WTC11 (cell line): ENCODE data around the gene TMEM151B. TPM values are rescaled to one million over a fixed set of nuclear protein-coding genes. Genes with fewer than 3 reads are reported as not detected.

Experiments used
- ATAC-seq: fragments of 200-7000 bp; cut with Tn5 transposase; 2 replicates; pipeline ENCODE4 v1.10.0; 2021; ENCODE audit warnings: mild to moderate bottlenecking, moderate library complexity
- CTCF ChIA-PET: fragments of 300-600 bp; sonication (Branson Sonifier 250); formaldehyde crosslinking; loops from one replicate; lab custom pipeline; 2021; ENCODE audit warnings: antibody characterized with exemption; lab: Charles Lee
- POLR2A ChIA-PET: fragments of 350-600 bp; sonication (Branson Sonifier 250); formaldehyde crosslinking; loops from one replicate; lab custom pipeline; 2021; ENCODE audit warnings: antibody characterized with exemption; lab: Charles Lee
- DNase-seq: peaks from one replicate; pipeline ENCODE4 v3.0.0; 2021; ENCODE audit warnings: low spot score
- H3K27ac Mint-ChIP-seq: 2 replicates; pipeline ENCODE4 v1.8.0; 2021; ENCODE audit warnings: mixed read lengths
- H3K27me3 Mint-ChIP-seq: 2 replicates; pipeline ENCODE4 v1.8.0; 2021; ENCODE audit warnings: low read depth, mild to moderate bottlenecking, moderate library complexity, mixed read lengths
- H3K36me3 Mint-ChIP-seq: 2 replicates; pipeline ENCODE4 v1.8.0; 2021; ENCODE audit warnings: mixed read lengths
- H3K4me1 Mint-ChIP-seq: 2 replicates; pipeline ENCODE4 v1.8.0; 2022; ENCODE audit warnings: mixed read lengths
- H3K4me3 Mint-ChIP-seq: 2 replicates; pipeline ENCODE4 v1.8.0; 2021; ENCODE audit warnings: mild to moderate bottlenecking, moderate library complexity, mixed read lengths
- H3K9me3 Mint-ChIP-seq: 2 replicates; pipeline ENCODE4 v1.8.0; 2021; ENCODE audit warnings: mixed read lengths
- ATF1 ChIP-seq: sonication (generic); formaldehyde crosslinking; IDR thresholded peaks from 2 replicates; pipeline ENCODE4 v1.8.1; 2023; ENCODE audit warnings: mild to moderate bottlenecking, moderate library complexity, missing genetic modification reagents
- CBFB ChIP-seq: sonication (generic); formaldehyde crosslinking; IDR thresholded peaks from 2 replicates; pipeline ENCODE4 v1.8.1; 2022; ENCODE audit warnings: mild to moderate bottlenecking, low read depth, missing genetic modification reagents
- FOXK1 ChIP-seq: sonication (generic); formaldehyde crosslinking; IDR thresholded peaks from 2 replicates; pipeline ENCODE4 v1.8.0; 2022; ENCODE audit warnings: mild to moderate bottlenecking, moderate library complexity, missing genetic modification reagents
- HMGA2 ChIP-seq: fragments of 250-450 bp; sonication (Bioruptor Pico); IDR thresholded peaks from 2 replicates; pipeline ENCODE4 v1.4.0; 2021; ENCODE audit warnings: mild to moderate bottlenecking, moderate library complexity
- JAZF1 ChIP-seq: fragments of 250-450 bp; sonication (Bioruptor Pico); IDR thresholded peaks from 2 replicates; pipeline ENCODE4 v1.9.0; 2021; ENCODE audit warnings: moderate library complexity, mild to moderate bottlenecking, inconsistent platforms
- KAT7 ChIP-seq: sonication (generic); formaldehyde crosslinking; IDR thresholded peaks from 2 replicates; pipeline ENCODE4 v1.8.1; 2023; ENCODE audit warnings: missing genetic modification reagents, mild to moderate bottlenecking, borderline replicate concordance
- MXD4 ChIP-seq: fragments of 250-450 bp; sonication (Bioruptor Pico); IDR thresholded peaks from 2 replicates; pipeline ENCODE4 v1.8.0; 2021; ENCODE audit warnings: mild to moderate bottlenecking, moderate library complexity, borderline replicate concordance
- NFYB ChIP-seq: sonication (generic); formaldehyde crosslinking; conservative IDR thresholded peaks from 2 replicates; pipeline ENCODE4 v1.8.0; 2022; ENCODE audit warnings: low read depth, missing genetic modification reagents
- TCF7 ChIP-seq: sonication (generic); formaldehyde crosslinking; IDR thresholded peaks from 2 replicates; pipeline ENCODE4 v1.8.0; 2022; ENCODE audit warnings: mild to moderate bottlenecking, low read depth, missing genetic modification reagents, moderate library complexity
- ZNF396 ChIP-seq: fragments of 250-450 bp; sonication (Bioruptor Pico); IDR thresholded peaks from 2 replicates; pipeline ENCODE4 v1.8.0; 2021; ENCODE audit warnings: mild to moderate bottlenecking, moderate library complexity, borderline replicate concordance
- ZNF671 ChIP-seq: fragments of 250-450 bp; sonication (Bioruptor Pico); IDR thresholded peaks from 2 replicates; pipeline ENCODE4 v1.8.0; 2021; ENCODE audit warnings: mild to moderate bottlenecking
- total RNA-seq: library from RNA; stranded (reverse); gene quantifications from 3 replicates; pipeline ENCODE4 v1.2.3, GENCODE V29; 2021
- TF ChIP-seq, protein P1 (sequence below): sonication (generic); formaldehyde crosslinking; IDR thresholded peaks from 2 replicates; pipeline ENCODE4 v1.8.1; 2023; ENCODE audit warnings: mild to moderate bottlenecking, moderate library complexity, missing genetic modification reagents
- TF ChIP-seq, protein P2 (sequence below): sonication (generic); formaldehyde crosslinking; IDR thresholded peaks from 2 replicates; pipeline ENCODE4 v1.8.0; 2023; ENCODE audit warnings: mild to moderate bottlenecking, missing genetic modification reagents
- TF ChIP-seq, protein P3 (sequence below): sonication (generic); formaldehyde crosslinking; IDR thresholded peaks from 2 replicates; pipeline ENCODE4 v1.8.0; 2022; ENCODE audit warnings: missing genetic modification reagents
- TF ChIP-seq, protein P4 (sequence below): sonication (generic); formaldehyde crosslinking; IDR thresholded peaks from 2 replicates; pipeline ENCODE4 v1.8.0; 2023; ENCODE audit warnings: missing genetic modification reagents, mild to moderate bottlenecking, borderline replicate concordance
- TF ChIP-seq, protein P5 (sequence below): sonication (generic); formaldehyde crosslinking; IDR thresholded peaks from 2 replicates; pipeline ENCODE4 v1.8.0; 2023; ENCODE audit warnings: missing genetic modification reagents
- TF ChIP-seq, protein P6 (sequence below): fragments of 200-600 bp; IDR thresholded peaks from 2 replicates; pipeline ENCODE4 v1.8.0; 2022; ENCODE audit warnings: antibody characterized with exemption

TMEM151B gene
- total RNA-seq, 1 experiment from 2014 or later = 5.5 TPM

DNA sequence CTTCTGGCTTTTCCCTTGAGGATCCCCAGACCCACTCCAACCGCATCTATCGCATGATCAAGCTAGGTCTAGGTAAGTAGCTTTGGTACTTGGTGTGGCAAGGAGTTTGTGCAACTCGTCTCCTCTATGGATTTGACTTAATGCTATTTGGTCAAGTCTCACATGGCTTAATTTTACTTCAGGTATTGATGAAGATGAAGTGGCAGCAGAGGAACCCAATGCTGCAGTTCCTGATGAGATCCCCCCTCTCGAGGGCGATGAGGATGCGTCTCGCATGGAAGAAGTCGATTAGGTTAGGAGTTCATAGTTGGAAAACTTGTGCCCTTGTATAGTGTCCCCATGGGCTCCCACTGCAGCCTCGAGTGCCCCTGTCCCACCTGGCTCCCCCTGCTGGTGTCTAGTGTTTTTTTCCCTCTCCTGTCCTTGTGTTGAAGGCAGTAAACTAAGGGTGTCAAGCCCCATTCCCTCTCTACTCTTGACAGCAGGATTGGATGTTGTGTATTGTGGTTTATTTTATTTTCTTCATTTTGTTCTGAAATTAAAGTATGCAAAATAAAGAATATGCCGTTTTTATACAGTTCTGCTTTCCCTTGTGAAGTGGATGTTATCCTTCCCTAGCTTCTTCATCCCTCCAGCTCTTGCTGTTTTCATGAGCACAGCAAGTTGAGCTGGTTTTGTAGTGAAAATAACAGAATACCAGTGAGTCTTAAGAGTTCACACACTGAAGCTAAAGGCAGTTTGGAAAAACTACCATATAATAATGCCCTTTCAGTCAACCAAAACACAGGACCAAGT is 16.7 kb upstream of the TMEM151B start:
- peak overlapping the region; percentile 3 for H3K27ac Mint-ChIP-seq
- no peaks in the 10 kb centered on the region for H3K27me3 Mint-ChIP-seq
- H3K4me1 Mint-ChIP-seq = peaks cover 52% of the 10 kb centered on the region
- POLR2A ChIA-PET = interaction anchor here (1.5 kb wide), 1 partner anchor 17 kb away, joined by 5 read pairs; the partner anchor contains the start of gene TMEM151B
- H3K9me3 Mint-ChIP-seq = no peaks in the 10 kb centered on the region
- peak; percentile 2 for ATAC-seq
- peaks cover 69% of the 10 kb centered on the region for H3K36me3 Mint-ChIP-seq
- H3K4me3 Mint-ChIP-seq = no peak overlapping the region
- peak; percentile 72 for DNase-seq
- CTCF ChIA-PET = interaction anchor here (0.5 to 4.4 kb wide), 9 partner anchors 9 to 157 kb away, joined by 3 to 76 read pairs (median 4); partner anchors contain the start of genes HSP90AB1, MRPL14, SLC29A1 and TMEM151B
- TF ChIP-seq HMGA2 (no peak), KAT7 (CRISPR knock-in tag) (0 out of 2 replicates have a peak, but pooled peaks have one; percentile 26), MXD4 (no peak), JAZF1 (CRISPR knock-in tag) (no peak), ATF1 (CRISPR knock-in tag) (no peak), NFYB (CRISPR knock-in tag) (no peak), ZNF396 (CRISPR knock-in tag) (no peak), CBFB (CRISPR knock-in tag) (no peak), ZNF671 (CRISPR knock-in tag) (no peak), FOXK1 (no peak), TCF7 (CRISPR knock-in tag) (no peak)
- TF ChIP-seq, protein P1, sequence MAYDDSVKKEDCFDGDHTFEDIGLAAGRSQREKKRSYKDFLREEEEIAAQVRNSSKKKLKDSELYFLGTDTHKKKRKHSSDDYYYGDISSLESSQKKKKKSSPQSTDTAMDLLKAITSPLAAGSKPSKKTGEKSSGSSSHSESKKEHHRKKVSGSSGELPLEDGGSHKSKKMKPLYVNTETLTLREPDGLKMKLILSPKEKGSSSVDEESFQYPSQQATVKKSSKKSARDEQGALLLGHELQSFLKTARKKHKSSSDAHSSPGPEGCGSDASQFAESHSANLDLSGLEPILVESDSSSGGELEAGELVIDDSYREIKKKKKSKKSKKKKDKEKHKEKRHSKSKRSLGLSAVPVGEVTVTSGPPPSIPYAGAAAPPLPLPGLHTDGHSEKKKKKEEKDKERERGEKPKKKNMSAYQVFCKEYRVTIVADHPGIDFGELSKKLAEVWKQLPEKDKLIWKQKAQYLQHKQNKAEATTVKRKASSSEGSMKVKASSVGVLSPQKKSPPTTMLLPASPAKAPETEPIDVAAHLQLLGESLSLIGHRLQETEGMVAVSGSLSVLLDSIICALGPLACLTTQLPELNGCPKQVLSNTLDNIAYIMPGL (CRISPR knock-in tag) = no peak
- TF ChIP-seq, protein P2, sequence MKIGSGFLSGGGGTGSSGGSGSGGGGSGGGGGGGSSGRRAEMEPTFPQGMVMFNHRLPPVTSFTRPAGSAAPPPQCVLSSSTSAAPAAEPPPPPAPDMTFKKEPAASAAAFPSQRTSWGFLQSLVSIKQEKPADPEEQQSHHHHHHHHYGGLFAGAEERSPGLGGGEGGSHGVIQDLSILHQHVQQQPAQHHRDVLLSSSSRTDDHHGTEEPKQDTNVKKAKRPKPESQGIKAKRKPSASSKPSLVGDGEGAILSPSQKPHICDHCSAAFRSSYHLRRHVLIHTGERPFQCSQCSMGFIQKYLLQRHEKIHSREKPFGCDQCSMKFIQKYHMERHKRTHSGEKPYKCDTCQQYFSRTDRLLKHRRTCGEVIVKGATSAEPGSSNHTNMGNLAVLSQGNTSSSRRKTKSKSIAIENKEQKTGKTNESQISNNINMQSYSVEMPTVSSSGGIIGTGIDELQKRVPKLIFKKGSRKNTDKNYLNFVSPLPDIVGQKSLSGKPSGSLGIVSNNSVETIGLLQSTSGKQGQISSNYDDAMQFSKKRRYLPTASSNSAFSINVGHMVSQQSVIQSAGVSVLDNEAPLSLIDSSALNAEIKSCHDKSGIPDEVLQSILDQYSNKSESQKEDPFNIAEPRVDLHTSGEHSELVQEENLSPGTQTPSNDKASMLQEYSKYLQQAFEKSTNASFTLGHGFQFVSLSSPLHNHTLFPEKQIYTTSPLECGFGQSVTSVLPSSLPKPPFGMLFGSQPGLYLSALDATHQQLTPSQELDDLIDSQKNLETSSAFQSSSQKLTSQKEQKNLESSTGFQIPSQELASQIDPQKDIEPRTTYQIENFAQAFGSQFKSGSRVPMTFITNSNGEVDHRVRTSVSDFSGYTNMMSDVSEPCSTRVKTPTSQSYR (CRISPR knock-in tag) = no peak
- TF ChIP-seq, protein P3, sequence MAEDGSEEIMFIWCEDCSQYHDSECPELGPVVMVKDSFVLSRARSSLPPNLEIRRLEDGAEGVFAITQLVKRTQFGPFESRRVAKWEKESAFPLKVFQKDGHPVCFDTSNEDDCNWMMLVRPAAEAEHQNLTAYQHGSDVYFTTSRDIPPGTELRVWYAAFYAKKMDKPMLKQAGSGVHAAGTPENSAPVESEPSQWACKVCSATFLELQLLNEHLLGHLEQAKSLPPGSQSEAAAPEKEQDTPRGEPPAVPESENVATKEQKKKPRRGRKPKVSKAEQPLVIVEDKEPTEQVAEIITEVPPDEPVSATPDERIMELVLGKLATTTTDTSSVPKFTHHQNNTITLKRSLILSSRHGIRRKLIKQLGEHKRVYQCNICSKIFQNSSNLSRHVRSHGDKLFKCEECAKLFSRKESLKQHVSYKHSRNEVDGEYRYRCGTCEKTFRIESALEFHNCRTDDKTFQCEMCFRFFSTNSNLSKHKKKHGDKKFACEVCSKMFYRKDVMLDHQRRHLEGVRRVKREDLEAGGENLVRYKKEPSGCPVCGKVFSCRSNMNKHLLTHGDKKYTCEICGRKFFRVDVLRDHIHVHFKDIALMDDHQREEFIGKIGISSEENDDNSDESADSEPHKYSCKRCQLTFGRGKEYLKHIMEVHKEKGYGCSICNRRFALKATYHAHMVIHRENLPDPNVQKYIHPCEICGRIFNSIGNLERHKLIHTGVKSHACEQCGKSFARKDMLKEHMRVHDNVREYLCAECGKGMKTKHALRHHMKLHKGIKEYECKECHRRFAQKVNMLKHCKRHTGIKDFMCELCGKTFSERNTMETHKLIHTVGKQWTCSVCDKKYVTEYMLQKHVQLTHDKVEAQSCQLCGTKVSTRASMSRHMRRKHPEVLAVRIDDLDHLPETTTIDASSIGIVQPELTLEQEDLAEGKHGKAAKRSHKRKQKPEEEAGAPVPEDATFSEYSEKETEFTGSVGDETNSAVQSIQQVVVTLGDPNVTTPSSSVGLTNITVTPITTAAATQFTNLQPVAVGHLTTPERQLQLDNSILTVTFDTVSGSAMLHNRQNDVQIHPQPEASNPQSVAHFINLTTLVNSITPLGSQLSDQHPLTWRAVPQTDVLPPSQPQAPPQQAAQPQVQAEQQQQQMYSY (CRISPR knock-in tag) = no peak
- TF ChIP-seq, protein P4, sequence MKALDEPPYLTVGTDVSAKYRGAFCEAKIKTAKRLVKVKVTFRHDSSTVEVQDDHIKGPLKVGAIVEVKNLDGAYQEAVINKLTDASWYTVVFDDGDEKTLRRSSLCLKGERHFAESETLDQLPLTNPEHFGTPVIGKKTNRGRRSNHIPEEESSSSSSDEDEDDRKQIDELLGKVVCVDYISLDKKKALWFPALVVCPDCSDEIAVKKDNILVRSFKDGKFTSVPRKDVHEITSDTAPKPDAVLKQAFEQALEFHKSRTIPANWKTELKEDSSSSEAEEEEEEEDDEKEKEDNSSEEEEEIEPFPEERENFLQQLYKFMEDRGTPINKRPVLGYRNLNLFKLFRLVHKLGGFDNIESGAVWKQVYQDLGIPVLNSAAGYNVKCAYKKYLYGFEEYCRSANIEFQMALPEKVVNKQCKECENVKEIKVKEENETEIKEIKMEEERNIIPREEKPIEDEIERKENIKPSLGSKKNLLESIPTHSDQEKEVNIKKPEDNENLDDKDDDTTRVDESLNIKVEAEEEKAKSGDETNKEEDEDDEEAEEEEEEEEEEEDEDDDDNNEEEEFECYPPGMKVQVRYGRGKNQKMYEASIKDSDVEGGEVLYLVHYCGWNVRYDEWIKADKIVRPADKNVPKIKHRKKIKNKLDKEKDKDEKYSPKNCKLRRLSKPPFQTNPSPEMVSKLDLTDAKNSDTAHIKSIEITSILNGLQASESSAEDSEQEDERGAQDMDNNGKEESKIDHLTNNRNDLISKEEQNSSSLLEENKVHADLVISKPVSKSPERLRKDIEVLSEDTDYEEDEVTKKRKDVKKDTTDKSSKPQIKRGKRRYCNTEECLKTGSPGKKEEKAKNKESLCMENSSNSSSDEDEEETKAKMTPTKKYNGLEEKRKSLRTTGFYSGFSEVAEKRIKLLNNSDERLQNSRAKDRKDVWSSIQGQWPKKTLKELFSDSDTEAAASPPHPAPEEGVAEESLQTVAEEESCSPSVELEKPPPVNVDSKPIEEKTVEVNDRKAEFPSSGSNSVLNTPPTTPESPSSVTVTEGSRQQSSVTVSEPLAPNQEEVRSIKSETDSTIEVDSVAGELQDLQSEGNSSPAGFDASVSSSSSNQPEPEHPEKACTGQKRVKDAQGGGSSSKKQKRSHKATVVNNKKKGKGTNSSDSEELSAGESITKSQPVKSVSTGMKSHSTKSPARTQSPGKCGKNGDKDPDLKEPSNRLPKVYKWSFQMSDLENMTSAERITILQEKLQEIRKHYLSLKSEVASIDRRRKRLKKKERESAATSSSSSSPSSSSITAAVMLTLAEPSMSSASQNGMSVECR (CRISPR knock-in tag) = no peak
- TF ChIP-seq, protein P5, sequence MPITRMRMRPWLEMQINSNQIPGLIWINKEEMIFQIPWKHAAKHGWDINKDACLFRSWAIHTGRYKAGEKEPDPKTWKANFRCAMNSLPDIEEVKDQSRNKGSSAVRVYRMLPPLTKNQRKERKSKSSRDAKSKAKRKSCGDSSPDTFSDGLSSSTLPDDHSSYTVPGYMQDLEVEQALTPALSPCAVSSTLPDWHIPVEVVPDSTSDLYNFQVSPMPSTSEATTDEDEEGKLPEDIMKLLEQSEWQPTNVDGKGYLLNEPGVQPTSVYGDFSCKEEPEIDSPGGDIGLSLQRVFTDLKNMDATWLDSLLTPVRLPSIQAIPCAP (CRISPR knock-in tag) = no peak
- TF ChIP-seq, protein P6, sequence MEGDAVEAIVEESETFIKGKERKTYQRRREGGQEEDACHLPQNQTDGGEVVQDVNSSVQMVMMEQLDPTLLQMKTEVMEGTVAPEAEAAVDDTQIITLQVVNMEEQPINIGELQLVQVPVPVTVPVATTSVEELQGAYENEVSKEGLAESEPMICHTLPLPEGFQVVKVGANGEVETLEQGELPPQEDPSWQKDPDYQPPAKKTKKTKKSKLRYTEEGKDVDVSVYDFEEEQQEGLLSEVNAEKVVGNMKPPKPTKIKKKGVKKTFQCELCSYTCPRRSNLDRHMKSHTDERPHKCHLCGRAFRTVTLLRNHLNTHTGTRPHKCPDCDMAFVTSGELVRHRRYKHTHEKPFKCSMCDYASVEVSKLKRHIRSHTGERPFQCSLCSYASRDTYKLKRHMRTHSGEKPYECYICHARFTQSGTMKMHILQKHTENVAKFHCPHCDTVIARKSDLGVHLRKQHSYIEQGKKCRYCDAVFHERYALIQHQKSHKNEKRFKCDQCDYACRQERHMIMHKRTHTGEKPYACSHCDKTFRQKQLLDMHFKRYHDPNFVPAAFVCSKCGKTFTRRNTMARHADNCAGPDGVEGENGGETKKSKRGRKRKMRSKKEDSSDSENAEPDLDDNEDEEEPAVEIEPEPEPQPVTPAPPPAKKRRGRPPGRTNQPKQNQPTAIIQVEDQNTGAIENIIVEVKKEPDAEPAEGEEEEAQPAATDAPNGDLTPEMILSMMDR = peak; percentile 25; the same call in 1 of the 2 replicates
